Coronary artery (tissue), 2 donors: ENCODE measurements around the gene POLR3A.
"Not testable (repeated sequence)": the region's sequence is repeated elsewhere in the genome, so short reads cannot be mapped to it uniquely, and the experiment has no call there.

Experiments
- DNase-seq: peaks from one replicate; pipeline ENCODE4 v3.0.0-alpha.2; 2017; ENCODE audit warnings: low spot score
- H3K27ac ChIP-seq, 2 donors: fragments of 200-600 bp; sonication (generic); one replicate each; pipeline ENCODE4 v1.5.1; 2016 to 2019
- H3K4me3 ChIP-seq: fragments of 200-600 bp; sonication (generic); 2 replicates; pipeline ENCODE4 v1.5.1; 2016; ENCODE audit warnings: mild to moderate bottlenecking, moderate library complexity
- CTCF ChIP-seq: fragments of 200-600 bp; sonication (generic); IDR thresholded peaks from one replicate; pipeline ENCODE4 v1.5.1; 2019; ENCODE audit warnings: antibody characterized with exemption

The POLR3A gene

GRCh38 chr10:78000206-78000605 lies 29.1 kb downstream of the POLR3A start:
- no peak for DNase-seq
- Histone ChIP-seq H3K4me3 (no peak overlapping the region), H3K27ac (no peak overlapping the region)
- no peak for TF ChIP-seq CTCF

GRCh38 chr10:77998780-77999179 lies 30.5 kb downstream of the POLR3A start:
- not testable (repeated sequence) for DNase-seq, H3K4me3 ChIP-seq

GRCh38 chr10:77993620-77994019 lies 35.7 kb downstream of the POLR3A start:
- no peak for TF ChIP-seq CTCF

More at GRCh38 chr10:77998780-77999179, 30.5 kb downstream of the POLR3A start:
- H3K27ac ChIP-seq = not testable (repeated sequence)

GRCh38 chr10:77989081-77989724 lies 40.1 kb downstream of the POLR3A start:
- H3K27ac ChIP-seq = no peak overlapping the region
- TF ChIP-seq CTCF = no peak

More at GRCh38 chr10:77993620-77994019, 35.7 kb downstream of the POLR3A start:
- H3K4me3 ChIP-seq = no peak overlapping the region
- H3K27ac ChIP-seq = no peak overlapping the region
- no peak for DNase-seq

GRCh38 chr10:77987671-77988255 lies 41.6 kb downstream of the POLR3A start:
- no peak for TF ChIP-seq CTCF

More at GRCh38 chr10:77989081-77989724, 40.1 kb downstream of the POLR3A start:
- peak; percentile 57 for DNase-seq
- no peak overlapping the region for H3K4me3 ChIP-seq

GRCh38 chr10:77984986-77985385 lies 44.3 kb downstream of the POLR3A start:
- H3K27ac ChIP-seq = no peak overlapping the region
- TF ChIP-seq CTCF = no peak

More at GRCh38 chr10:77987671-77988255, 41.6 kb downstream of the POLR3A start:
- H3K27ac ChIP-seq = no peak overlapping the region
- DNase-seq = no peak
- H3K4me3 ChIP-seq = no peak overlapping the region

GRCh38 chr10:77983384-77984341 lies 45.7 kb downstream of the POLR3A start:
- TF ChIP-seq CTCF = no peak
- no peak overlapping the region for H3K27ac ChIP-seq

More at GRCh38 chr10:77984986-77985385, 44.3 kb downstream of the POLR3A start:
- no peak overlapping the region for H3K4me3 ChIP-seq
- no peak for DNase-seq

More at GRCh38 chr10:77983384-77984341, 45.7 kb downstream of the POLR3A start:
- no peak overlapping the region for H3K4me3 ChIP-seq
- no peak for DNase-seq
